Loucy (cell line): ENCODE data around the gene YAE1.

ENCODE experiments used
- H2AFZ ChIP-seq: fragments of 200-600 bp; sonication (generic); 2 replicates; pipeline ENCODE4 v1.6.0; 2016; ENCODE audit warnings: antibody characterized with exemption, mild to moderate bottlenecking, low read length, moderate library complexity
- H3F3A ChIP-seq: fragments of 200-600 bp; 2 replicates; pipeline ENCODE4 v1.6.0; 2016; ENCODE audit warnings: antibody characterized with exemption, low read depth, mild to moderate bottlenecking
- H3K27me3 ChIP-seq: fragments of 200-600 bp; sonication (generic); 2 replicates; pipeline ENCODE4 v1.6.1; 2014; ENCODE audit warnings: low read length, mild to moderate bottlenecking; ENCODE audit not compliant: insufficient read depth, poor library complexity, severe bottlenecking
- H3K36me3 ChIP-seq: fragments of 200-600 bp; sonication (generic); 2 replicates; pipeline ENCODE4 v1.6.1; 2016; ENCODE audit warnings: low read length; ENCODE audit not compliant: insufficient read depth
- H3K4me1 ChIP-seq: fragments of 200-600 bp; sonication (generic); 2 replicates; pipeline ENCODE4 v1.5.1; 2014; ENCODE audit warnings: low read length, mild to moderate bottlenecking; ENCODE audit not compliant: insufficient read depth, poor library complexity, severe bottlenecking
- H3K4me2 ChIP-seq: fragments of 200-600 bp; sonication (generic); 2 replicates; pipeline ENCODE4 v1.6.0; 2014; ENCODE audit warnings: antibody characterized with exemption, low read length, low read depth, mild to moderate bottlenecking; ENCODE audit not compliant: poor library complexity, severe bottlenecking
- H3K4me3 ChIP-seq: fragments of 200-600 bp; sonication (generic); 2 replicates; pipeline ENCODE4 v1.5.1; 2014; ENCODE audit warnings: low read length, mild to moderate bottlenecking, mixed read lengths; ENCODE audit not compliant: poor library complexity, severe bottlenecking
- H3K79me2 ChIP-seq: fragments of 200-600 bp; sonication (generic); 2 replicates; pipeline ENCODE4 v1.6.1; 2014; ENCODE audit warnings: low read length; ENCODE audit not compliant: insufficient read depth
- H3K9ac ChIP-seq: fragments of 200-600 bp; sonication (generic); 2 replicates; pipeline ENCODE4 v1.6.0; 2014; ENCODE audit warnings: mild to moderate bottlenecking, low read depth, low read length, moderate library complexity; ENCODE audit not compliant: poor library complexity, severe bottlenecking
- H3K9me2 ChIP-seq: fragments of 200-600 bp; sonication (generic); replicated peaks from 2 replicates; pipeline ENCODE4 v1.6.1; 2016; ENCODE audit warnings: low read depth, low read length, mixed read lengths
- H3K9me3 ChIP-seq: fragments of 200-600 bp; sonication (generic); 2 replicates; pipeline ENCODE4 v1.6.1; 2014; ENCODE audit warnings: mild to moderate bottlenecking, antibody characterized with exemption, low read length, low read depth; ENCODE audit not compliant: insufficient read depth
- H4K20me1 ChIP-seq: fragments of 200-600 bp; sonication (generic); 2 replicates; pipeline ENCODE4 v1.6.0; 2014; ENCODE audit warnings: antibody characterized with exemption, low read length, mild to moderate bottlenecking; ENCODE audit not compliant: insufficient read depth, poor library complexity, severe bottlenecking
- EZH2phosphoT487 ChIP-seq: fragments of 200-600 bp; IDR thresholded peaks from 2 replicates; pipeline ENCODE4 v1.6.1; 2018; ENCODE audit warnings: antibody characterized with exemption, mild to moderate bottlenecking, moderate library complexity, borderline replicate concordance
- TF ChIP-seq, protein P1 (sequence below): fragments of 200-600 bp; sonication (generic); conservative IDR thresholded peaks from 2 replicates; pipeline ENCODE4 v1.5.1; 2014; ENCODE audit warnings: mild to moderate bottlenecking, antibody characterized with exemption, low read length

The YAE1 gene

DNA sequence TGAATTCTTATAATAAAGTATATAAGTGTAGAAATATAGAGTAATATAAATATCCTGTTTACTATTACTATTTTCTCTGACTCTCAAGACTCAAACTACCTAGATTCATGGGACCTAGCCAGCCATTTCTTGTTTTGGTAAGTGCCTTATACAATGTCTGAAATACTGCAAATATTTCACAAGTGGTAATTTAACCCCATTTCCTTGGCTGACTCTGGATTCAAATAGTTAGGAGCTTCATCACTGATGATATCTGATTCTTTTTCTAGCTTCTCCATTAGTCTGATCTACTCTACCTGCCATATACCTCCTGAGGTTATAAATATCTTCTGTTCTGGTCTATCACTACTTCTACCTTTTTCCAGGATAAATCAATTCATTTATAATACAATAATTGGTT is 50.8 kb downstream of the YAE1 start:
- Histone ChIP-seq H3K4me2 (no peak overlapping the region), H3K9me3 (no peaks in the 10 kb centered on the region), H3K27me3 (no peaks in the 10 kb centered on the region), H3K79me2 (no peaks in the 10 kb centered on the region), H3K4me3 (no peak overlapping the region), H2AFZ (no peak overlapping the region), H3K4me1 (peaks cover 4% of the 10 kb centered on the region), H4K20me1 (no peaks in the 10 kb centered on the region), H3K9ac (no peak overlapping the region), H3K36me3 (no peaks in the 10 kb centered on the region), H3K9me2 (no peaks in the 10 kb centered on the region), H3F3A (no peaks in the 10 kb centered on the region)
- TF ChIP-seq, protein P1, sequence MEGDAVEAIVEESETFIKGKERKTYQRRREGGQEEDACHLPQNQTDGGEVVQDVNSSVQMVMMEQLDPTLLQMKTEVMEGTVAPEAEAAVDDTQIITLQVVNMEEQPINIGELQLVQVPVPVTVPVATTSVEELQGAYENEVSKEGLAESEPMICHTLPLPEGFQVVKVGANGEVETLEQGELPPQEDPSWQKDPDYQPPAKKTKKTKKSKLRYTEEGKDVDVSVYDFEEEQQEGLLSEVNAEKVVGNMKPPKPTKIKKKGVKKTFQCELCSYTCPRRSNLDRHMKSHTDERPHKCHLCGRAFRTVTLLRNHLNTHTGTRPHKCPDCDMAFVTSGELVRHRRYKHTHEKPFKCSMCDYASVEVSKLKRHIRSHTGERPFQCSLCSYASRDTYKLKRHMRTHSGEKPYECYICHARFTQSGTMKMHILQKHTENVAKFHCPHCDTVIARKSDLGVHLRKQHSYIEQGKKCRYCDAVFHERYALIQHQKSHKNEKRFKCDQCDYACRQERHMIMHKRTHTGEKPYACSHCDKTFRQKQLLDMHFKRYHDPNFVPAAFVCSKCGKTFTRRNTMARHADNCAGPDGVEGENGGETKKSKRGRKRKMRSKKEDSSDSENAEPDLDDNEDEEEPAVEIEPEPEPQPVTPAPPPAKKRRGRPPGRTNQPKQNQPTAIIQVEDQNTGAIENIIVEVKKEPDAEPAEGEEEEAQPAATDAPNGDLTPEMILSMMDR: no peak
- TF ChIP-seq EZH2phosphoT487: no peak

DNA sequence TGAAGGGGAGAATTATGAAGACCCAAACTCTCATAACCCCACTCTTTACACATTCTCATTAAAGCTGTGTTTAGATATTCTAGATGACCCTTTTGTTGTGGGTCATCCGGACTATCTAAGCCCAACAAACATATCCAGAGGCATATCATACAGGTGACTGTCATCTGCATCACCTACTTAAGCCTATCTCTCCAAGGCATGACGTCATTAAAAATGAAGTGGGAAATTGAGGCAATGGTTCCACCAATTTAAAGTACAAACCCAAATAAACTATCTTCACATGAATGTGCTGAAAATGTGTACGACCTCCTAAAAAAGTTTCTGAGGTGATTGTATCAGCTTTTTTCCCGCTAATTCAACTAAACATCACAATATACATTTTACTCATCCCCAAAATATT is 52.7 kb downstream of the YAE1 start:
- H2AFZ ChIP-seq: no peak overlapping the region
- no peaks in the 10 kb centered on the region for H3K36me3 ChIP-seq
- no peaks in the 10 kb centered on the region for H3K27me3 ChIP-seq
- H3K9me3 ChIP-seq: no peaks in the 10 kb centered on the region
- peaks cover 14% of the 10 kb centered on the region for H3K79me2 ChIP-seq
- no peak overlapping the region for H3K4me2 ChIP-seq
- peaks cover under 1% of the 10 kb centered on the region for H4K20me1 ChIP-seq
- no peak overlapping the region for H3K9ac ChIP-seq
- H3K9me2 ChIP-seq: no peaks in the 10 kb centered on the region
- TF ChIP-seq, protein P1: no peak
- no peak for TF ChIP-seq EZH2phosphoT487
- H3K4me3 ChIP-seq: no peak overlapping the region
- no peaks in the 10 kb centered on the region for H3F3A ChIP-seq
- peaks cover 13% of the 10 kb centered on the region for H3K4me1 ChIP-seq

- Histone ChIP-seq H3K9ac (no peak overlapping the region), H3K36me3 (no peaks in the 10 kb centered on the region), H3K4me1 (peaks cover 26% of the 10 kb centered on the region), H2AFZ (no peak overlapping the region), H3F3A (no peaks in the 10 kb centered on the region), H3K4me3 (no peak overlapping the region), H3K27me3 (no peaks in the 10 kb centered on the region), H3K9me2 (no peaks in the 10 kb centered on the region), H3K9me3 (no peaks in the 10 kb centered on the region), H3K79me2 (peaks cover 30% of the 10 kb centered on the region), H4K20me1 (peaks cover 16% of the 10 kb centered on the region), H3K4me2 (no peak overlapping the region)
- TF ChIP-seq, protein P1: no peak
- no peak for TF ChIP-seq EZH2phosphoT487
Observed at GRCh38 chr7:39620486-39620885, 54.3 kb downstream of the YAE1 start.
